NAMALWA (cell line): ENCODE data around the gene FLYWCH2.
"Not testable (repeated sequence)": the region's sequence is repeated elsewhere in the genome, so short reads cannot be mapped to it uniquely, and the experiment has no call there.

ENCODE experiments used
- DNase-seq: peaks from one replicate; pipeline ENCODE4 v3.0.0-alpha.2; 2015; ENCODE audit warnings: low spot score

FLYWCH2 gene

GRCh38 chr16:2914233-2914632 lies 31.2 kb downstream of the FLYWCH2 start:
- DNase-seq: no peak

- DNase-seq: no peak
Observed at GRCh38 chr16:2915196-2915929, 32.3 kb downstream of the FLYWCH2 start.

GRCh38 chr16:2919511-2920255 lies 36.7 kb downstream of the FLYWCH2 start:
- peak; percentile 83 for DNase-seq

- no peak for DNase-seq
Observed at GRCh38 chr16:2923481-2923880, 40.5 kb downstream of the FLYWCH2 start.

- no peak for DNase-seq
Observed at GRCh38 chr16:2924901-2925755, 42.1 kb downstream of the FLYWCH2 start.

- no peak for DNase-seq
Observed at GRCh38 chr16:2925951-2926649, 43.1 kb downstream of the FLYWCH2 start.

GRCh38 chr16:2926650-2926999 lies 43.6 kb downstream of the FLYWCH2 start:
- DNase-seq: no peak

- DNase-seq: peak; percentile 94
Observed at GRCh38 chr16:2927010-2927646, 44.1 kb downstream of the FLYWCH2 start.

- not testable (repeated sequence) for DNase-seq
Observed at GRCh38 chr16:2928151-2928550, 45.1 kb downstream of the FLYWCH2 start.

- DNase-seq: no peak
Observed at GRCh38 chr16:2928796-2929195, 45.8 kb downstream of the FLYWCH2 start.

- DNase-seq: no peak
Observed at GRCh38 chr16:2929693-2930092, 46.7 kb downstream of the FLYWCH2 start.

- DNase-seq: no peak
Observed at GRCh38 chr16:2930236-2930635, 47.2 kb downstream of the FLYWCH2 start.

GRCh38 chr16:2931231-2931914 lies 48.4 kb downstream of the FLYWCH2 start:
- not testable (repeated sequence) for DNase-seq

GRCh38 chr16:2933136-2933535 lies 50.1 kb downstream of the FLYWCH2 start:
- DNase-seq: no peak

GRCh38 chr16:2933701-2934100 lies 50.7 kb downstream of the FLYWCH2 start:
- no peak for DNase-seq

GRCh38 chr16:2934450-2934849 lies 51.4 kb downstream of the FLYWCH2 start:
- DNase-seq: no peak

- no peak for DNase-seq
Observed at GRCh38 chr16:2936436-2937011, 53.5 kb downstream of the FLYWCH2 start.

- no peak for DNase-seq
Observed at GRCh38 chr16:2937170-2937569, 54.2 kb downstream of the FLYWCH2 start.

- no peak for DNase-seq
Observed at GRCh38 chr16:2938206-2938605, 55.2 kb downstream of the FLYWCH2 start.

- no peak for DNase-seq
Observed at GRCh38 chr16:2939968-2940367, 57.0 kb downstream of the FLYWCH2 start.

GRCh38 chr16:2942045-2942444 lies 59.0 kb downstream of the FLYWCH2 start:
- DNase-seq: no peak
